PC-9 (cell line): ENCODE measurements around the gene TAGAP. TPM values are rescaled to one million over a fixed set of nuclear protein-coding genes. Genes with fewer than 3 reads are reported as not detected.

Experiments
- BruUV-seq: library from RNA; stranded (reverse); fragments of 400-500 nt; replicated peaks from 2 replicates; lab custom pipeline; 2021; lab: Mats Ljungman, UMichigan
- CTCF ChIA-PET: fragments of 300-600 bp; sonication (Branson Sonifier 250); formaldehyde crosslinking; loops from one replicate; lab custom pipeline; 2022; ENCODE audit warnings: antibody characterized with exemption; lab: Charles Lee
- POLR2A ChIA-PET: fragments of 300-600 bp; sonication (Branson Sonifier 250); formaldehyde crosslinking; loops from one replicate; lab custom pipeline; 2022; ENCODE audit warnings: antibody characterized with exemption; ENCODE audit not compliant: unreplicated experiment; lab: Charles Lee
- DNase-seq, 2 experiments: peaks; one replicate each; pipeline versions ENCODE4 v3.0.0 to v3.0.0-alpha.2; 2015 to 2022; ENCODE audit warnings: mixed read lengths in 1 of 2
- H2AFZ ChIP-seq: fragments of 200-600 bp; sonication (generic); 2 replicates; pipeline ENCODE4 v1.8.1; 2017; ENCODE audit warnings: antibody characterized with exemption
- H3F3A ChIP-seq: fragments of 200-600 bp; sonication (generic); 2 replicates; pipeline ENCODE4 v1.8.1; 2017; ENCODE audit warnings: antibody characterized with exemption, mild to moderate bottlenecking, low read depth; ENCODE audit not compliant: insufficient read depth
- H3K27ac ChIP-seq: fragments of 200-600 bp; sonication (generic); 2 replicates; pipeline ENCODE4 v1.6.1; 2016; ENCODE audit warnings: mixed run types
- H3K27me3 ChIP-seq: fragments of 200-600 bp; sonication (generic); 2 replicates; pipeline ENCODE4 v1.6.1; 2016; ENCODE audit warnings: low read depth, mixed run types; ENCODE audit not compliant: insufficient read depth
- H3K36me3 ChIP-seq: fragments of 200-600 bp; sonication (generic); 2 replicates; pipeline ENCODE4 v1.6.1; 2016; ENCODE audit warnings: low read depth, mixed run types
- H3K4me1 ChIP-seq: fragments of 200-600 bp; sonication (generic); replicated peaks from 2 replicates; pipeline ENCODE4 v1.6.1; 2016; ENCODE audit warnings: mixed run types; ENCODE audit not compliant: insufficient read depth
- H3K4me2 ChIP-seq: fragments of 200-600 bp; sonication (generic); 2 replicates; pipeline ENCODE4 v1.6.1; 2017; ENCODE audit warnings: mixed run types
- H3K4me3 ChIP-seq: fragments of 200-600 bp; sonication (generic); 2 replicates; pipeline ENCODE4 v1.6.1; 2016; ENCODE audit warnings: mixed run types
- H3K79me2 ChIP-seq: fragments of 200-600 bp; sonication (generic); 2 replicates; pipeline ENCODE4 v1.6.1; 2017; ENCODE audit warnings: low read depth, mixed run types
- H3K9me2 ChIP-seq: fragments of 200-600 bp; sonication (generic); 2 replicates; pipeline ENCODE4 v1.8.1; 2017; ENCODE audit warnings: mild to moderate bottlenecking; ENCODE audit not compliant: insufficient read depth
- H3K9me3 ChIP-seq: fragments of 200-600 bp; sonication (generic); 2 replicates; pipeline ENCODE4 v1.8.1; 2016; ENCODE audit warnings: low read depth; ENCODE audit not compliant: insufficient read depth
- H4K20me1 ChIP-seq: fragments of 200-600 bp; sonication (generic); 2 replicates; pipeline ENCODE4 v1.8.1; 2017; ENCODE audit not compliant: insufficient read depth
- CTCF ChIP-seq: fragments of 200-600 bp; sonication (generic); conservative IDR thresholded peaks from 2 replicates; pipeline ENCODE4 v1.6.1; 2017; ENCODE audit warnings: mixed run types, antibody characterized with exemption, mild to moderate bottlenecking, moderate library complexity
- EZH2 ChIP-seq: fragments of 200-600 bp; sonication (generic); IDR thresholded peaks from 2 replicates; pipeline ENCODE4 v1.8.0; 2017; ENCODE audit warnings: antibody characterized with exemption, low read depth
- intact Hi-C: fragments of 100-400 bp; cut with micrococcal nuclease; formaldehyde crosslinking; loops from one replicate; pipeline ENCODE4 v1.10.0; 2022; ENCODE audit not compliant: unreplicated experiment
- total RNA-seq: library from RNA; stranded (reverse); gene quantifications from 2 replicates; pipeline ENCODE4 v1.2.3, GENCODE V29; 2021

TAGAP gene
- total RNA-seq, 1 experiment from 2014 or later = not detected

- ChIA-PET CTCF (no interaction called here), POLR2A (no interaction called here)
- Histone ChIP-seq H3K79me2 (no peaks in the 10 kb centered on the region), H3K27me3 (no peaks in the 10 kb centered on the region), H3K9me2 (no peaks in the 10 kb centered on the region), H3K4me1 (no peaks in the 10 kb centered on the region), H3K36me3 (no peaks in the 10 kb centered on the region), H3K27ac (no peak overlapping the region), H3F3A (no peaks in the 10 kb centered on the region), H4K20me1 (no peaks in the 10 kb centered on the region), H3K4me2 (no peak overlapping the region), H2AFZ (no peak overlapping the region), H3K9me3 (no peaks in the 10 kb centered on the region), H3K4me3 (no peak overlapping the region)
- intact Hi-C loops = loop anchor here (10.0 kb wide), 1 partner anchor 89 kb away; no protein-coding TSS in a partner anchor
- DNase-seq = no peak
- TF ChIP-seq EZH2 (no peak), CTCF (no peak)
- no TSS peak for BruUV-seq
Observed at GRCh38 chr6:159045801-159046200, 1.0 kb upstream of the TAGAP start.

DNA sequence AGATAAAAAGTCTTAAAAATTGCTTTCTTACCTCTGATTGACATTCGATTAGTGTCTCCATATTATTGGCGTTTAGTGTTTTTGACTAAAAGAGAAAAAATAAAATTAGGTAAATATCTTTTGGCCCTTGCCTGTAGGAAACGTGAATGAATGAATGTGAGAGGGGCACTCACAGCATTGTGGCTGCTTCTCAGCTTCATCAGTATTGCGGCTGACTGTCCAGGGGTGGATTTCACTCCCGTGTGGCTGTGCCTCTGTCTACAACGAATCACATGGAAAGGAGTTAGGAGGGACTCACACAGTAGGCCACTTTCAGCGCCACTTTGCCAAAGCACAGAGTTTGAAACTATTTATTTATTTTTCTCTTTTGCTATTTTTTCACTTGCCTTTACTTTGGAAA is 844 bp downstream of the TAGAP start:
- DNase-seq = no peak
- intact Hi-C loops = loop anchor here (10.0 kb wide), 1 partner anchor 91 kb away; no protein-coding TSS in a partner anchor
- H3K4me2 ChIP-seq = no peak overlapping the region
- H3K27ac ChIP-seq = no peak overlapping the region
- H3K27me3 ChIP-seq = no peaks in the 10 kb centered on the region
- no peak overlapping the region for H3K4me3 ChIP-seq
- TF ChIP-seq EZH2 (no peak), CTCF (no peak)
- H3K79me2 ChIP-seq = no peaks in the 10 kb centered on the region
- H3K9me2 ChIP-seq = no peaks in the 10 kb centered on the region
- no peaks in the 10 kb centered on the region for H3K9me3 ChIP-seq
- H3K36me3 ChIP-seq = no peaks in the 10 kb centered on the region
- H3K4me1 ChIP-seq = peaks cover 10% of the 10 kb centered on the region
- no peak overlapping the region for H2AFZ ChIP-seq
- ChIA-PET POLR2A (no interaction called here), CTCF (interaction anchor here (0.6 kb wide), 1 partner anchor 61 kb away, joined by 5 read pairs; no protein-coding TSS in a partner anchor)
- H3F3A ChIP-seq = no peaks in the 10 kb centered on the region
- H4K20me1 ChIP-seq = no peaks in the 10 kb centered on the region
- BruUV-seq = no TSS peak

DNA sequence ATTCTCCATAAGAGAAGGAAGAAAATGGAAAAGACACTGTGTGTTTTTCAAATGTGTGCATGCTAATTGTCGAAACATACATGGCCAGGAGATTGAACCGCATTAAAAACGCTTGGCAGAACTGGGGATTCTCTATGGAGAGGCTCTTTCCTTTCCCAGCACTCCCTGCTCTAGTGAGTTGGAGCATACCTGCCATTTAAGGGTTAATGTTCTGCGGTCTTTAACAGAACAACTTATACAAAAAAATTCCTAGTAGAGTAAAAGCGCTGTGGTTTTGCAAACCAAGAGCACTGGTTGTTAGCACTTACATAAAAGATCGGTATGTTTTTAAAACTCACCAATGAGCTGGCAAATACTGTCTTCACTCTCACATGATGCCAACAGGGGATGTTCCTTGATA is 1.5 kb downstream of the TAGAP start:
- Histone ChIP-seq H3K36me3 (no peaks in the 10 kb centered on the region), H3K27ac (no peak overlapping the region), H3K79me2 (no peaks in the 10 kb centered on the region), H2AFZ (no peak overlapping the region), H3K27me3 (no peaks in the 10 kb centered on the region), H3K4me2 (no peak overlapping the region), H3K4me3 (no peak overlapping the region), H3K4me1 (peaks cover 14% of the 10 kb centered on the region), H3K9me3 (no peaks in the 10 kb centered on the region), H3K9me2 (no peaks in the 10 kb centered on the region), H4K20me1 (no peaks in the 10 kb centered on the region), H3F3A (no peaks in the 10 kb centered on the region)
- ChIA-PET CTCF (interaction anchor here (0.5 to 1.3 kb wide), 3 partner anchors 26 to 611 kb away, joined by 3 to 5 read pairs (median 4); no protein-coding TSS in a partner anchor), POLR2A (no interaction called here)
- BruUV-seq = no TSS peak
- intact Hi-C loops = loop anchor here (10.0 kb wide), 1 partner anchor 92 kb away; no protein-coding TSS in a partner anchor
- TF ChIP-seq CTCF (no peak), EZH2 (no peak)
- DNase-seq = no peak
